Heart left ventricle (tissue), 16 donors: ENCODE data around the gene PXK. TPM values are rescaled to one million over a fixed set of nuclear protein-coding genes. Genes with fewer than 3 reads are reported as not detected.
"Not testable (repeated sequence)": the region's sequence is repeated elsewhere in the genome, so short reads cannot be mapped to it uniquely, and the experiment has no call there.

Experiments used
- ATAC-seq, 4 donors: fragments of 200-7000 bp; cut with Tn5 transposase; one replicate each; pipeline ENCODE4 v1.9.1; 2020 to 2022; ENCODE audit warnings: moderate library complexity in 4 of 4, mild to moderate bottlenecking in 3 of 4, moderate number of reproducible peaks in 1 of 4
- DNase-seq, 5 donors: peaks; one replicate each; pipeline ENCODE4 v3.0.0-alpha.2; 2020
- H3K27ac ChIP-seq, 12 donors: fragments of 200-600 bp; sonication (generic) in 4 of 12; one replicate each; pipeline versions ENCODE4 v1.5.0 to v1.8.0; 2016 to 2022; ENCODE audit warnings: mild to moderate bottlenecking in 2 of 12
- H3K27me3 ChIP-seq, 9 donors: fragments of 200-600 bp; sonication (generic) in 2 of 9; one replicate each; pipeline versions ENCODE4 v1.5.1 to v1.8.0; 2016 to 2022; ENCODE audit warnings: mild to moderate bottlenecking in 3 of 9
- H3K36me3 ChIP-seq, 9 donors: fragments of 200-600 bp; sonication (generic) in 2 of 9; one replicate each; pipeline versions ENCODE4 v1.5.0 to v1.8.0; 2018 to 2022; ENCODE audit warnings: mild to moderate bottlenecking in 2 of 9
- H3K4me1 ChIP-seq, 12 donors: fragments of 200-600 bp; sonication (generic) in 4 of 12; one replicate each; pipeline versions ENCODE4 v1.5.0 to v1.8.0; 2016 to 2022; ENCODE audit warnings: mild to moderate bottlenecking in 3 of 12
- H3K4me3 ChIP-seq, 12 donors: fragments of 200-600 bp; sonication (generic) in 4 of 12; one replicate each; pipeline versions ENCODE4 v1.5.0 to v1.8.0; 2017 to 2022; ENCODE audit warnings: mild to moderate bottlenecking in 9 of 12, moderate library complexity in 4 of 12
- H3K9me3 ChIP-seq, 12 donors: fragments of 200-600 bp; sonication (generic) in 4 of 12; one replicate each; pipeline versions ENCODE4 v1.5.0 to v1.8.0; 2016 to 2022; ENCODE audit warnings: mild to moderate bottlenecking in 1 of 12
- CTCF ChIP-seq, 12 donors: fragments of 200-600 bp; sonication (generic) in 4 of 12; IDR thresholded peaks; one replicate each; pipeline versions ENCODE4 v1.5.0 to v1.8.0; 2018 to 2022; ENCODE audit warnings: antibody characterized with exemption in 12 of 12, mild to moderate bottlenecking in 5 of 12
- POLR2A ChIP-seq, 2 donors: fragments of 450-650 bp; IDR thresholded peaks; one replicate each; pipeline ENCODE4 v1.6.1; 2017; ENCODE audit warnings: antibody characterized with exemption in 2 of 2, mild to moderate bottlenecking in 2 of 2, moderate library complexity in 2 of 2
- WGBS, 4 donors: extraction: QIAGEN DNeasy Blood & Tissue Kit in 2 of 4; methylation state at CpG; one replicate each; pipeline versions ENCODE4 v1.1.5 to v1.1.7; 2013 to 2018; 5-methylcytosine and 5-hydroxymethylcytosine counted together
- intact Hi-C, 10 donors: fragments of 100-400 bp; cut with DNase I; formaldehyde crosslinking; loops; one replicate each; pipeline versions ENCODE4 v1.11.1 to v1.14.2; 2022
- polyA plus RNA-seq, 2 donors: library from polyadenylated mRNA; stranded (reverse); fragments of 200-250 nt; gene quantifications; one replicate each; pipeline ENCODE4 v1.2.3, GENCODE V29; 2013
- total RNA-seq, 9 donors: library from RNA; depleted of rRNA in 2 of 9; stranded (reverse); fragments of >200 nt in 2 of 9; fragmentation: NEBNext Ultra II Directional in 3 of 9; extraction: Animal tissue kit (Norgen Biotek cat#: 25700) in 3 of 9; gene quantifications; one replicate each; pipeline versions ENCODE4 v1.1.0 to v1.2.4, GENCODE V29; 2016 to 2023
- donor health status: ischemic (EF 13 %, LVEDD 7.1; RV severe dilation, severe dysfunction).
- donor health status: healthy with polysubstance abuse.
- donor health status: DM: no; HTN: yes; CAD: no.
- donor health status: DM: no; HTN: no; CAD: no.
- donor health status: ischemic (EF 25% LVEDD 6.9; RV normal size, moderate dysfunction).
- donor health status: ischemic (EF 25% LVEDD 5.7; RV mildly dilated, moderate dysfunction).
- donor health status: healthy.
- donor health status: DM: yes; HTN: yes; CAD: no.
- donor health status: ischemic (EF 35%, LVEDD 5.7; RV mildly dilated, moderate dysfunction).
- donor health status: nonischemic (EF 11% LVEDD 7.7; RV severe dilation, severe dysfunction).
- donor health status: DM: yes; HTN: yes; CAD: no.
- donor health status: PGD.
- donor health status: ischemic (EF 29% LVEDD 5.4; RV normal size, mild dysfunction).
- donor health status: nonischemic (EF 23%, LVEDD 6.1; RV moderate dilation, normal function).

The PXK gene
- total and polyA plus RNA-seq, 11 donors, result 3.4 to 24.3 (median 12.7) TPM

GRCh38 chr3:58288011-58288728 lies 44.5 kb upstream of the PXK start:
- TF ChIP-seq POLR2A (IDR thresholded peaks at IDR 0.05), result no peak
- TF ChIP-seq CTCF (IDR thresholded peaks at IDR 0.05), result peak in 1 of 12 donors; percentile 6
- 63 to 80% (median 68%) methylated on average over 4 of the region's 4 CpGs for WGBS, 4 donors
- Histone ChIP-seq H3K27ac (no peak overlapping the region), H3K27me3 (no peaks in the 10 kb centered on the region), H3K4me1 (peaks cover 0 to 5% (median 0%) of the 10 kb centered on the region in 12 donors), H3K4me3 (no peak overlapping the region), H3K9me3 (no peaks in the 10 kb centered on the region), H3K36me3 (peaks cover 0 to 48% (median 14%) of the 10 kb centered on the region in 9 donors)
- intact Hi-C loops, result no loop called here
- ATAC-seq, result peak in 2 of 4 donors; percentile 38 to 45
- no peak for DNase-seq

DNA sequence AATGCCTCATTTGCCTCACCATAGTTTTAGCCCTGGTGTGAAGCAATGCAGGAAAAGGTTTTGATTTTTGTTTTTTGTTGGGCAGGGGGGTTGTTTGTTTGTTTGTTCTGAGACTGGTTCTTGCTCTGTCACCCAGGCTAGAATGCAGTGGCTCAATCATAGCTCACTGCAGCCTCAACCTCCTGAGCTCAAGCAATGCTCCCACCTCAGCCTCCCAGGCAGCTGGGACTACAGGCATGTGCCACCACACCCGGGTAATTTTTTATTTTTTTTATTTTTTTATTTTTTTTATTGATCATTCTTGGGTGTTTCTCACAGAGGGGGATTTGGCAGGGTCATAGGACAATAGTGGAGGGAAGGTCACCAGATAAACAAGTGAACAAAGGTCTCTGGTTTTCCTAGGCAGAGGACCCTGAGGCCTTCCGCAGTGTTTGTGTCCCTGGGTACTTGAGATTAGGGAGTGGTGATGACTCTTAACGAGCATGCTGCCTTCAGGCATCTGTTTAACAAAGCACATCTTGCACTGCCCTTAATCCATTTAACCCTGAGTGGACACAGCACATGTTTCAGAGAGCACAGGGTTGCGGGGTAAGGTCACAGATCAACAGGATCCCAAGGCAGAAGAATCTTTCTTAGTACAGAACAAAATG lies 43.6 kb upstream of the PXK start:
- H3K27ac ChIP-seq, intact Hi-C loops, H3K27me3 ChIP-seq, DNase-seq, ATAC-seq, H3K4me3 ChIP-seq, H3K9me3 ChIP-seq, H3K4me1 ChIP-seq: not testable (repeated sequence)
- WGBS, 4 donors, result 75 to 94% (median 81%) methylated on average over 3 to 4 of the region's 4 CpGs
- peaks cover 0 to 45% (median 15%) of the 10 kb centered on the region in 9 donors for H3K36me3 ChIP-seq

GRCh38 chr3:58290446-58290845 lies 42.2 kb upstream of the PXK start:
- intact Hi-C loops, result loop anchor here in 1 of 10 donors (10.0 kb wide), 1 partner anchor 46 kb away; no protein-coding TSS in a partner anchor
- H3K36me3 ChIP-seq, result peaks cover 0 to 32% (median 12%) of the 10 kb centered on the region in 9 donors
- 97% methylated on average over 15 to 32 of the region's 33 CpGs; no CpG with 5 or more reads in 2 of the 4 donors for WGBS, 4 donors
- DNase-seq, ATAC-seq, H3K27ac ChIP-seq, H3K4me1 ChIP-seq, H3K4me3 ChIP-seq, H3K9me3 ChIP-seq, H3K27me3 ChIP-seq: not testable (repeated sequence)

DNA sequence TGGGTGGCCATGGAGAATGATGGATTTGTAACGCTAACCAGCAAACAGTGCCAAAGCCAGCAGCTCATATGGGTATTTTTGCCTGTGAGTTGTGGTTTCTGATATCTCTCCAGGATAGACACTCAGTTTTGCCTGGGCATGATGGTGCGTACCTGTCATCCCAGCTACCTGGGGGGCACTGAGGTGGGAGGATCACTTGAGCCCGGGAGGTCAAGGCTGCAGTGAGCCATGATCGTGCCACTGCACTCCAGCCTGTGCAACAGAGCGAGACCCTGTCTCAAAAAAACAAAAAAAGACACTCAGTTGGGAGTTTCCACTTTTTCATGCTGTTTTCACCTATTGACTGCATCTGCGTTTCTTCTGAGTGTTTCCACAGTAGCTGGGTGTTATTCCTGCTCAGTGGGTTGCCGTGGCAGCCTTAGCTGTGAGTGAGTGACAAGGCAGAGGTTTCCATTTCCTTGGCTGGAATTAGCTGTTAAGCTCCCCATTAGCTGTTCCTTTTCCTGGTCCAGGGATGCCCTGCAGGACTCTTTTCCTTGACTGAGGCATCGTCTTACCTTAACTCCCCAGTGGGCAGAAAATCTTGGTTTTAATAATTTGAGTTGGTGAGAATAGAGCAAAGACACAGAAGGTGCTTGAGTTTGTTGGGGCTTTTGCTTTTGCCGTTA lies 40.9 kb upstream of the PXK start:
- Histone ChIP-seq H3K27ac (no peak overlapping the region), H3K4me1 (peaks cover 0 to 5% (median 0%) of the 10 kb centered on the region in 12 donors), H3K36me3 (peaks cover 0 to 21% (median 4%) of the 10 kb centered on the region in 9 donors), H3K4me3 (no peak overlapping the region), H3K27me3 (no peaks in the 10 kb centered on the region), H3K9me3 (peaks cover 0 to 8% (median 0%) of the 10 kb centered on the region in 12 donors)
- DNase-seq, result no peak
- TF ChIP-seq CTCF (IDR thresholded peaks at IDR 0.05), result no peak
- no peak for TF ChIP-seq POLR2A (IDR thresholded peaks at IDR 0.05)
- ATAC-seq, result no peak
- intact Hi-C loops, result loop anchor here in 1 of 10 donors (10.0 kb wide), 1 partner anchor 47 kb away; no protein-coding TSS in a partner anchor
- 75 to 92% (median 81%) methylated on average over 9 of the region's 9 CpGs for WGBS, 4 donors

DNA sequence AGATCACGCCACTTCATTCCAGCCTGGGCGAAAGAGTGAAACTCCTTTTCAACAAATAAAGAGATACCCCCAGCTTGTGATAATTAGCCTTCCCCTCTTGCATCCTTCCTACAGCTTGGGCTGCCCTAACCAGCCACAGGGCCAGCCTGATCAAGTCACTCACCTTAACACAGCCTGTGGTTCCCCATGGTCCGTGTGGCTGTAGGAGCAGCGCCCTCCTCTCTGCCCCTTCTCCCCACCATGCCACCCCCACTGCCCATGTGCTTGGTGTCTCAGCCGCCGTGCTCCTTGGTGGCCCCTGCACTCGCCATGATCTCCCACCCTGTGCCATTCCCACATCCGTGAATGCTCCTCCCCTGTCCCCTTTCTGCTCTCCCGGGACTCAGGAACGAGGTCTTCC lies 39.8 kb upstream of the PXK start:
- WGBS, 4 donors, result 80 to 94% (median 87%) methylated on average over 10 of the region's 10 CpGs
- no peaks in the 10 kb centered on the region for H3K4me1 ChIP-seq
- H3K27me3 ChIP-seq, result no peaks in the 10 kb centered on the region
- H3K4me3 ChIP-seq, result no peak overlapping the region
- H3K27ac ChIP-seq, result no peak overlapping the region
- intact Hi-C loops, result loop anchor here in 1 of 10 donors (10.0 kb wide), 1 partner anchor 48 kb away; no protein-coding TSS in a partner anchor
- ATAC-seq (no peak), DNase-seq (no peak)
- TF ChIP-seq POLR2A (IDR thresholded peaks at IDR 0.05) (no peak), CTCF (IDR thresholded peaks at IDR 0.05) (no peak)
- H3K9me3 ChIP-seq, result peaks cover 0 to 8% (median 0%) of the 10 kb centered on the region in 12 donors
- H3K36me3 ChIP-seq, result peaks cover 0 to 11% (median 4%) of the 10 kb centered on the region in 9 donors
